ENCODE results near the gene SPCS3. TPM values are rescaled to one million over a fixed set of nuclear protein-coding genes. Genes with fewer than 3 reads are reported as not detected.
"Not testable (repeated sequence)": the region's sequence is repeated elsewhere in the genome, so short reads cannot be mapped to it uniquely, and the experiment has no call there.

The SPCS3 gene
- polyA plus RNA-seq, 3 donors from 2014 or later = 56.6 to 117 (median 98.4) TPM

DNA sequence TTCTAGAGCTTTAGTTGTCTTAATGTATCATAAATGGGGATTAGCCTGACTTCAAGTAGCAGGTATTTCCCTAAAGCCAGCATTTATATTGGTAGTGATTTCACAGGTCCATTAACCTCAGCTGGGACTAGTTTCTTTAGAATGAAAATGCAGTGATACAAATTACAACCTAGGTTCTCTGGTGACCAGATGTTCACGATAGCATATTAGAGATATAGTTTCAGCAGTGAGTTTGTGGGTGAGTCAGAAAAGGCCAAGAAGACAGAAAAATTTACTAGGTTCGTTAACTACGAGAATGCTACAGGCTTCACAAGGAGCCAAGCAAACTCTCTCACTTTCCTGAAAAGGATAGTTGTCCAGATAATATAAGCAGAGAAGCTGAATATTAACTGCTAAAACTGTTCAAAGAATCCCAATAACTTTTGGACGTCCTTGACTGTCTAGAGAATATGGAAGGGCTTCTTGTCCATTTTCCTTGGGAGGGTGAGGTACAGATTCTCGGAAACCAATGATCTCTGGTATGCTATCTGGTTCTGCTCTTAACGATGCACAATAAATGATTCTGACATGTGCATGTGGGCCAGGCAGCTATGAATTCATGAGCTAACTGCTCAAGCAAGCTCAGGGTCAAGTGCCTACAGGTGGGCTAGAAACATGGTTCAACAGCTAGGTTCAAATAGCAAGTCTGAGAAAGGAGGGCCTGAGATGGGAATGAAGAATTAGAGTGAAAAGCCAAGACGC lies 6.0 kb upstream of the SPCS3 start:
- no peaks in the 10 kb centered on the region for H3K9me3 Mint-ChIP-seq
- DNase-seq = no peak
- no peak overlapping the region for H3K27ac Mint-ChIP-seq
- H3K27me3 Mint-ChIP-seq (ENCODE audit: low read depth in 3 of 3) = peaks cover 0 to 2% (median 0%) of the 10 kb centered on the region in 3 donors
- peaks cover 4 to 12% of the 10 kb centered on the region in 2 donors for H3K4me1 Mint-ChIP-seq
- H3K36me3 Mint-ChIP-seq = peaks cover 3 to 7% (median 3%) of the 10 kb centered on the region in 3 donors
- H3K4me3 Mint-ChIP-seq = no peak overlapping the region

DNA sequence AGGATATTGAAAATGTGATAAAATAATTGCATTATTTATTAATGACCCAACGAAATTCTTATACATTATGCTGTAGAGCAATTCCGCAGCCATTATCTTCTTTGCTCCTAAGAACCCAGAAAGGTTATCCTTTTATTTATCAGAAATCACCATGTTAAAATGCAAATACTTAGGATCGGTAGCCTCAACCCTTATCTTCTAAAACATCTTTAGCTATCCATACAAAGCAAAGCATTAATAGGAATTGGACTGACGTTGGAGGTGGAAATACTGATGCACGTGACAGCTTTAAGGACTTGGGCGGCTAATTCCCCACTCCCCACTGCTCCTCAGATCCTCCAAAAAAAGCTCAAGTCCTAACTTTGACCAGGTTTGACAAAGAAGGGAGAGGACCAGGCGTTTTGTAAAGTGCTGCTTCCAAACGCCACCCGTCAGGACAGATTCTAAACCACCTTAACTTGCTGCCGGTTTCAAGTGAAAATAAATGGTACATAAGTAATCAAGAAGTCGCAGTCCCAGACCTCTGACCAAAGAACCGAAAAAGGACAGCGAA lies 539 bp upstream of the SPCS3 start:
- Mint-ChIP-seq H3K9me3 (no peaks in the 10 kb centered on the region), H3K4me1 (peaks cover 45 to 59% of the 10 kb centered on the region in 2 donors), H3K27ac (peak overlapping the region; percentile 93 to 97 (median 96)), H3K4me3 (peak overlapping the region; percentile 87 to 95 (median 91)), H3K27me3 (ENCODE audit: low read depth in 3 of 3) (peaks cover 12 to 17% (median 17%) of the 10 kb centered on the region in 3 donors), H3K36me3 (peaks cover 3 to 7% (median 3%) of the 10 kb centered on the region in 3 donors)
- no peak for DNase-seq

DNA sequence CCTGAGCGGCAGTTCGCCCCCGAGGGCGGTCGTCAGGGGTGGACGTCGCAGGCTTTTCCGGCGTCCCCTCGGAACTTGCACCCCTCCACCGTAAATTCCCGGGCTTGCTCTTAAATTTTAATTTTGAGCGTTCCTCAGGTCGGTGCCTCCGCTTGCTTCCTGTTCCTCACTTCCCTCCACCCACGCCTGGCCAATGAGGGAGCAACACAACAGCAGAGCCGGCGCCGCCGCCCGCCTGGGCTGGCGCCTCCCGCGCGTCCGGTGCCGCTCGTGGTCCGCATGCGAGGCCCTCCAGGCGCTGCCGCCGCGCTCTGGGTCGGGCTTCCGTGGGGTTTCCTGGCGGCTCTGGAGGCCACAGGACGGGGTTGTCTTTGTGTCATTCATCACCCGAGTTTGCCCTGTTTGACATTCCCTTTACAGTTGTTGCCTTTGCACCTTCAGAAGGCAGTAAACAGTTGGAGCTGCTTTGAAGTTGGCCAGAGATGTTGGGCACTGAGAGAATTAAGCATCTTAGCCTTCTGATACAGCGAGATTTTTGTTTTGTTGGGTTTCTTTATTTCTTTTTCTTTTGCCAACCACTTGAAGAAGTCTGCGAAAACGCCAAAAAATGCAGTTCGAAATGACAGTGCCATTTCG lies 692 bp downstream of the SPCS3 start:
- H3K27ac Mint-ChIP-seq = peak overlapping the region; percentile 94 to 98 (median 96)
- peaks cover 56 to 71% of the 10 kb centered on the region in 2 donors for H3K4me1 Mint-ChIP-seq
- H3K27me3 Mint-ChIP-seq (ENCODE audit: low read depth in 3 of 3) = peaks cover 12 to 17% (median 17%) of the 10 kb centered on the region in 3 donors
- peaks cover 0 to 5% (median 3%) of the 10 kb centered on the region in 3 donors for H3K36me3 Mint-ChIP-seq
- peak overlapping the region; percentile 89 to 93 (median 90) for H3K4me3 Mint-ChIP-seq
- H3K9me3 Mint-ChIP-seq = no peaks in the 10 kb centered on the region
- DNase-seq = peak; percentile 91 to 92 (median 91)

DNA sequence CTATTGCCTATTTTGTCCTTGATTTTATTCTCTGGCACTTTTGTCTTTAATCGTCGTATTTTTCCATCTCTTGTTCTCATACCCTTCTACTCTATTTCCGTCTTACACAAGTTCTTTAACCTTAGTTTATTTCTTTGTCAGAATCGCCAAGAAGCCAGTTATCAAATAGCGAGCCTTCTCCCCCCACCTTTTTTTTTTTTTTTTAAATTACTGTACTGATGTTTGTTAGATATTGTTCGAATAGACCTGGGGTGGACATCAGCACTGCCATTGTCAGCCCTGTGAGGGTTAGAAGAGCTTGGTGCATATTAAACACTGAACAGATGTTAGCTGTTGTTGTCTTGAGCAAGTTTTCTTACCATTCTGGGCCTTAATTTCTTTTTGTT lies 1.2 kb downstream of the SPCS3 start:
- Mint-ChIP-seq H3K36me3 (peaks cover 0 to 3% (median under 1%) of the 10 kb centered on the region in 3 donors), H3K9me3 (no peaks in the 10 kb centered on the region), H3K27me3 (ENCODE audit: low read depth in 3 of 3) (peaks cover 12 to 17% (median 17%) of the 10 kb centered on the region in 3 donors), H3K4me3 (peak overlapping the region; percentile 89 to 93 (median 90)), H3K4me1 (peaks cover 59 to 76% of the 10 kb centered on the region in 2 donors), H3K27ac (peak overlapping the region; percentile 94 to 98 (median 96))
- DNase-seq = peak in 1 of 3 donors; percentile 12

DNA sequence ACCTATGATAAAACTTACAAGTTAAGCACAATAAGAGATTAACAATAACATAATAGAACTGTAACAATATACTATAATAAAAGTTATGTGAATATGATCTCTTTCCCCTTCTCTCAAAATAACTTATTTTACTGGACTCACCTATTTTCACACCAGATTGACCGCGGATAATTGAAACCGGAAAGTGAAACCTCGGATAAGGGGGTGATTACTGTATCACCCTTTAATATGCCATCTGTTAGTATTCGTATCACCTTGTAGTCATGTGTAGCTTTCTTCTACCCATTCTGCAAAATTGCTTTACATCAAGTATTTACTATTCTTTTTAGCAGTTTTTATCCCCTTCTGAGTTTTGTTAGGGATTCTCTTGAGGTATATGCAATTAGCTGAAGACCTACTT lies 1.8 kb downstream of the SPCS3 start:
- H3K4me1 Mint-ChIP-seq = peaks cover 64 to 76% of the 10 kb centered on the region in 2 donors
- H3K27me3 Mint-ChIP-seq (ENCODE audit: low read depth in 3 of 3) = peaks cover 12 to 17% (median 17%) of the 10 kb centered on the region in 3 donors
- no peak for DNase-seq
- peak overlapping the region; percentile 89 to 93 (median 90) for H3K4me3 Mint-ChIP-seq
- H3K27ac Mint-ChIP-seq = peak overlapping the region; percentile 94 to 98 (median 96)
- no peaks in the 10 kb centered on the region for H3K9me3 Mint-ChIP-seq
- no peaks in the 10 kb centered on the region for H3K36me3 Mint-ChIP-seq

DNA sequence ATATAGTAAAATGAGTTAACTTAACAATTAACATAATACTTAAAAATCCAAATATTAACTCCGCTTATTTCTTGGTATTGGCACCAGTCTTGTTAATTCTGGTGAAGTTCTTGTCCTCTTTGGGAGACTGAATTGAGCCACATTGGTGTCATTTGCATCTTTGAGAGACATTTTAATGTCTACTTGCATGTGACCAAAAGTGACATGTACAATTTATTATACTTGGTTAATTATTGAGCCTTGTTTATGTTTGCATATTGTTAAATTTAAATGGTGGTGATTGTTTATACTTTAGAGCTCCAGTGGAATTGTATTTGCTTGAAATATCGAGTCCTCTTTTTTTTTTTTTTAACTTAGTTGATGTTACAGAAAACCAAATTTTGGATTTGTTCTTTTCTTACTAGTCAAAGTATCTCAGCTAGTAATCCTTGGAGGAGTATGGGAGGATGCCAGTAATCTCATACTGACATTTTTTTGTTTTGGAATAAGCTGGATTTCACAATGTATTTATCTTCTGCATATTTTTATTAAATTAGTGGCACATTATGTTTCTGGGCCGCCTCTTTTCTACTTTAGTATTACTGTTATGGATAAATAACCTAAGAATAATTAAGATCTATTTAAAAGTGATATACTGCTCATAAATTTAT lies 3.9 kb downstream of the SPCS3 start:
- Mint-ChIP-seq H3K4me1 (peaks cover 75 to 92% of the 10 kb centered on the region in 2 donors), H3K27me3 (ENCODE audit: low read depth in 3 of 3) (peaks cover 12 to 17% (median 17%) of the 10 kb centered on the region in 3 donors), H3K36me3 (peaks cover 0 to 9% (median 0%) of the 10 kb centered on the region in 3 donors), H3K4me3 (peak overlapping the region; percentile 6 to 54 (median 30)), H3K27ac (peak overlapping the region in 5 of 6 donors; percentile 46 to 83 (median 64)), H3K9me3 (no peaks in the 10 kb centered on the region)
- no peak for DNase-seq

DNA sequence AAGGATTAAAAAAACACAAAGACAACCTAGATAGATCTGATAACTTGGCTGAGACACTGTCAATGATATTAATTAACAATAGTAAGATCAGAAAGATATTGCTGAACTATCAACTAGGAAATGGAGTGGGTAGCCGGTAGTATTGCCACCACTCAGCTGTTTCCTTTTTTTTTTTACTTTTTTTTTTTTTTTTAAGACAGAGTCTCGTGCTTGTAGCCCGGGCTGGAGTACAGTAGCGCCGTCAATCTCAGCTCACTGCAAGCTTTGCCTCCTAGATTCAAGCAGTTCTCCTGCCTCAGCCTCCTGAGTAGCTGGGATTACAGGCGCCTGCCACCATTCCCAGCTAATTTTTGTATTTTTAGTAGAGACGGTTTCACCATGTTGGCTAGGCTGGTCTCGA lies 5.1 kb downstream of the SPCS3 start:
- not testable (repeated sequence) for H3K36me3 Mint-ChIP-seq; DNase-seq; H3K27me3 Mint-ChIP-seq (ENCODE audit: low read depth in 3 of 3); H3K9me3 Mint-ChIP-seq
- Mint-ChIP-seq H3K4me3 (peak overlapping the region; percentile 15 to 59 (median 31)), H3K4me1 (peaks cover 68 to 88% of the 10 kb centered on the region in 2 donors), H3K27ac (peak overlapping the region in 4 of 6 donors; percentile 28 to 73 (median 41))

DNA sequence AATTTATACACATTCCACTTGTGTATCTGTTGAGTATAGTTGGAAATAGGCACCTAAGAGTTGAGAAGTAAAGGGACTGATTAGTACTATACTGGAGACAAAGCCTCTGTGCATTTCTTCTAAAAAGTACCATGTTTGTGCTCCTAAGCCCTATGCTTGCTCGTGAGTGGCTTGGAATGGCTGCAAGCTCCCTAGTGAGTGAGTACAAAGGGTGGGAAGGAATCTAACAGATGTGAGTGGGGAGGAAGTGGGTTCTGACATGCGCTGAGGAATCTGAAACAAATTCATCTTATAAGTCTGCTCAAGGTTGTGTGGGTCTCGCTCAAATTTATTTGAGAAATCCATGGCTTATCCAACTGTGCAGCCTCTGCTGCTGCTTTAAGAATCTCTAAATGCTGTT lies 13.3 kb downstream of the SPCS3 start:
- no peak overlapping the region for H3K4me3 Mint-ChIP-seq
- H3K36me3 Mint-ChIP-seq = peaks cover 5 to 13% (median 5%) of the 10 kb centered on the region in 3 donors
- no peaks in the 10 kb centered on the region for H3K9me3 Mint-ChIP-seq
- DNase-seq = no peak
- H3K4me1 Mint-ChIP-seq = peaks cover 29 to 59% of the 10 kb centered on the region in 2 donors
- H3K27me3 Mint-ChIP-seq (ENCODE audit: low read depth in 3 of 3) = no peaks in the 10 kb centered on the region
- H3K27ac Mint-ChIP-seq = peak overlapping the region; percentile 47 to 82 (median 70)

DNA sequence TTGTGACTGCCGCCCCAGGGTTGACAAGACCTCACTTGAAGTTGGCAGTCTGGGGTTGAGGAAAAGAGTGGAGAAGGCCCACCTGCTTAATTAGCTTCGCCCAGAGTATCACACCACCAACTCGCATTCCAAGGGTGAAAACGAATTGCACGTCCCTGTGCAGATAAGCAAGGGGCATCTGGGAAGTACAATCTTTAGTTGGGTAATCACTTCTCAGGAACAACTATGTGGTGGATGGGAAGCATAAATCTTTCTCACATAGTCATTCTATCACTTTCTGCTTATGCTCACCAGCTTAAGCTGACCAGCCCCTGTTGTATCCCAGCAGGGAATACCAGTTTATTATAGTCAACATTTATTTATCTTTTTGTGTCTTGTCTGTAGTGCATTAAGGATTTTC lies 14.3 kb downstream of the SPCS3 start:
- H3K4me1 Mint-ChIP-seq = peaks cover 28 to 49% of the 10 kb centered on the region in 2 donors
- no peaks in the 10 kb centered on the region for H3K27me3 Mint-ChIP-seq (ENCODE audit: low read depth in 3 of 3)
- peak overlapping the region in 3 of 6 donors; percentile 13 to 79 (median 35) for H3K27ac Mint-ChIP-seq
- no peak overlapping the region for H3K4me3 Mint-ChIP-seq
- H3K36me3 Mint-ChIP-seq = peaks cover 5 to 13% (median 5%) of the 10 kb centered on the region in 3 donors
- DNase-seq = no peak
- no peaks in the 10 kb centered on the region for H3K9me3 Mint-ChIP-seq

DNA sequence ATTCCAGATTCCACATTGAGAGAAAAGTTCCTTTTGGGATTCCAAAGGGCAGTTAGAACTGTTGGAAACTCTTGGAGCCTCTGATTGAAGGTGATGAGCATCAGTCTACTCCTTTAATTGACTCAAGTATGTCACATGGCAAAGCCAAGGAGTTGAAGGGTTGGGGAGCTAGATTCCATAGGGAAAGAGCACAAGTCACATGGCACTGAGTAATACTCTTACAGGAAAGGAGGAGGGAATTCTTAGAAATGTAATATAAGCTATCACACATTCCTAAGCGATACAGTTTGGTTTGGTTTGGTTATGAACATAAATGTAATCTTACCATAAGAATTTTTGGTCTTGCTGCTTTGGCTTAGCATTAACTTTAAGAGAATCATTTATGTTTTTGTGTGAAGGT lies 15.7 kb downstream of the SPCS3 start:
- peaks cover 5 to 13% (median 5%) of the 10 kb centered on the region in 3 donors for H3K36me3 Mint-ChIP-seq
- H3K4me1 Mint-ChIP-seq = peaks cover 24 to 51% of the 10 kb centered on the region in 2 donors
- DNase-seq = no peak
- H3K27ac Mint-ChIP-seq = peak overlapping the region in 2 of 6 donors; percentile 23 to 68
- H3K4me3 Mint-ChIP-seq = no peak overlapping the region
- no peaks in the 10 kb centered on the region for H3K27me3 Mint-ChIP-seq (ENCODE audit: low read depth in 3 of 3)
- no peaks in the 10 kb centered on the region for H3K9me3 Mint-ChIP-seq

DNA sequence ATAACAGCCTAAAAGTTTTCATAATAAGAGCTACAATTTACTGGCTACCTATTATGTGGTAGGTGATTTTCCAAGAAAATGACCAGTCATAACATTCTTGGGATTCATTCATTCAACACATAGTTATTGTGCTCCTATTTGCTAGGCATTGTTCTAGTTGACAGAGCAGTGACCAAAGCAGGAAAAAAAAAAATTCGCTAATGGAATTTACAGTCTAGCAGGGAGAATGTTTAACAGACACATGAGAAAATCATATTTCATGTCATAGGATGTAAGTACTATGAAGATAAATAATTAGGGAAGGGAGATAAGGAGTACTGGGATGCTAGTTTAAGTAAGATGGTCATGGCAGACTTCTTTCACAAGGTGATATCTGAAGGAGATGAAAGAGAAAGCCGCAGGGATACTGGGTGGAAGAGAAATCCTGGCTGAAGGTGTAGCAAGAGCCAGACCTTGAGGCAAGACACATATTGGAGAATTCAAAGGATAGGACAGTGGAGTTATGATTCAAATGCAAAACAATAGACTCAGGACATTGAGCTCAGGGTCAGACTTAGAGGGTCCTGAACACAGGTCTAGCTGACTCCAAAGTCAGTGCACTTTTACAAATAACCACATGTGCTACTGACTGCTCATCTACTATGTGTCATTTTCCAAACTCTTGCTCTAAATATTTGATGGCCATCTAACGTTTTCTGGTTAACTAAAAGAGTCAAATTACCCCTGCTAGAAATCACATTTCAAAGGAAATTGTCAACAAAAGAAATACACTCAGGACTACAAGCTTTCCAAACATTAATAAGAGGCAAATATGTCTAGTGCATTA lies 20.4 kb downstream of the SPCS3 start:
- Mint-ChIP-seq H3K4me1 (peaks cover 8 to 27% of the 10 kb centered on the region in 2 donors), H3K27ac (peak overlapping the region in 5 of 6 donors; percentile 24 to 60 (median 41)), H3K27me3 (ENCODE audit: low read depth in 3 of 3) (peaks cover 0 to 3% (median 0%) of the 10 kb centered on the region in 3 donors), H3K9me3 (peaks cover 2 to 18% (median 12%) of the 10 kb centered on the region in 6 donors), H3K4me3 (peak overlapping the region in 1 of 5 donors; percentile 18), H3K36me3 (peaks cover 10 to 14% (median 11%) of the 10 kb centered on the region in 3 donors)
- DNase-seq = no peak

DNA sequence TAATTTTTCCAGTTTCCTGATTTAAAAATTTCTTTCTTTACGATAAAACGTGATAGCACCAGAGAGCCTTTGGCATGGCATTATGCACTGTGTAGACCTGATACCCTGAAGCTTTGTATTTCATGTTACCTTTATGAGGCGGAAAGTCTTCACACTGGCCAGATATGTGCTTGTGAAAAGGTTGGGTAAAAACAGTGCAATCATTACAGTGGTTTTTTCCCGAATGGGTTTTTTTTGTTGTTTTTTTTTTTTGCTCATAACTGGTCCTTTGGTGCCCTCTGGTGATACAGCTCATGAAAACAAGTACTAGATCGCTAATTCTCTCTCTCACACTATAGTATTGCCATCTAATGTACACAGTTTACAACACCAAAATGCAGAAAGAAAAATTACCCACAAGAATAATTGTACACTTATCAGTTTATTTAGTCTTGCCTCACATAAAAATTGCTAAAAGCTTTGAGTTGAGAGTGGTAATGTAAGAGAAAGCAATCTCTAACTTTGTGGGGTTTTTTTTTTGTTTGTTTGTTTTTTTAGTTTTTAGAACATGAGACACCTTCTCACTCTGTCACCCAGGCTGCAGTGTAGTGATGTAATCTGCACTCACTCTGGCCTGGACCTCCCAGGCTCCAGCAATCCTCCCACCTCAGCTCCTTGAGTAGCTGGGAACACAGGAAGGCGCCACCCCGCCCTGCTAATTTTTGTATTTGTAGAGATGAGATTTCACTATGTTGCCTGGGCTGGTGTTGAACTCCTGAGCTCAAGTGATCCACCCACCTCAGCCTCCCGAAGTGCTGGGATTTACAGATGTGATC lies 21.3 kb downstream of the SPCS3 start:
- peaks cover 0 to 3% (median 0%) of the 10 kb centered on the region in 3 donors for H3K27me3 Mint-ChIP-seq (ENCODE audit: low read depth in 3 of 3)
- H3K4me1 Mint-ChIP-seq = peaks cover 5 to 19% of the 10 kb centered on the region in 2 donors
- H3K36me3 Mint-ChIP-seq = peaks cover 10 to 14% (median 11%) of the 10 kb centered on the region in 3 donors
- H3K27ac Mint-ChIP-seq = peak overlapping the region in 2 of 6 donors; percentile 8 to 46
- peaks cover 2 to 19% (median 12%) of the 10 kb centered on the region in 6 donors for H3K9me3 Mint-ChIP-seq
- peak; percentile 18 to 40 (median 26) for DNase-seq
- H3K4me3 Mint-ChIP-seq = no peak overlapping the region

Data from immature natural killer cell (primary cell).